Smooth muscle cell (in vitro differentiated cells): ENCODE results near the gene PES1. TPM values are rescaled to one million over a fixed set of nuclear protein-coding genes. Genes with fewer than 3 reads are reported as not detected.

Experiments used
- DNase-seq: peaks from one replicate; lab custom pipeline; 2025; ENCODE audit not compliant: unreplicated experiment; lab: John Stamatoyannopoulos, UW
- H2AFZ ChIP-seq: fragments of 200-600 bp; sonication (generic); 2 replicates; pipeline ENCODE4 v1.6.0; 2016; ENCODE audit warnings: antibody characterized with exemption, low read depth, mild to moderate bottlenecking
- H3F3A ChIP-seq: fragments of 200-600 bp; sonication (generic); 2 replicates; pipeline ENCODE4 v1.6.0; 2017; ENCODE audit warnings: antibody characterized with exemption, low read depth
- H3K27ac ChIP-seq: fragments of 200-600 bp; sonication (generic); 2 replicates; pipeline ENCODE4 v1.5.1; 2016; ENCODE audit warnings: low read depth, mild to moderate bottlenecking
- H3K27me3 ChIP-seq: fragments of 200-600 bp; sonication (generic); 2 replicates; pipeline ENCODE4 v1.6.1; 2016; ENCODE audit warnings: low read depth, mild to moderate bottlenecking
- H3K36me3 ChIP-seq: fragments of 200-600 bp; sonication (generic); 2 replicates; pipeline ENCODE4 v1.5.1; 2016; ENCODE audit warnings: low read depth
- H3K4me1 ChIP-seq: fragments of 200-600 bp; sonication (generic); 2 replicates; pipeline ENCODE4 v1.5.1; 2016; ENCODE audit warnings: low read depth
- H3K4me2 ChIP-seq: fragments of 200-600 bp; sonication (generic); 2 replicates; pipeline ENCODE4 v1.6.0; 2016; ENCODE audit warnings: mild to moderate bottlenecking
- H3K4me3 ChIP-seq: fragments of 200-600 bp; sonication (generic); 2 replicates; pipeline ENCODE4 v1.5.1; 2016; ENCODE audit warnings: mild to moderate bottlenecking
- H3K79me2 ChIP-seq: fragments of 200-600 bp; sonication (generic); 2 replicates; pipeline ENCODE4 v1.6.0; 2016; ENCODE audit warnings: low read depth, mild to moderate bottlenecking
- H3K9ac ChIP-seq: fragments of 200-600 bp; sonication (generic); 2 replicates; pipeline ENCODE4 v1.6.0; 2016; ENCODE audit warnings: low read depth
- H3K9me3 ChIP-seq: fragments of 200-600 bp; sonication (generic); replicated peaks from 2 replicates; pipeline ENCODE4 v1.5.1; 2016; ENCODE audit warnings: low read depth
- H4K20me1 ChIP-seq: fragments of 200-600 bp; sonication (generic); 2 replicates; pipeline ENCODE4 v1.6.0; 2016; ENCODE audit warnings: low read depth
- CTCF ChIP-seq: fragments of 200-600 bp; sonication (generic); IDR thresholded peaks from 2 replicates; pipeline ENCODE4 v1.5.1; 2017; ENCODE audit warnings: borderline replicate concordance, mild to moderate bottlenecking, antibody characterized with exemption; ENCODE audit not compliant: insufficient read depth, poor library complexity, severe bottlenecking
- WGBS: methylation state at CpG from one replicate; pipeline ENCODE4 v1.1.7; 2016; ENCODE audit warnings: low lambda C conversion rate; 5-methylcytosine and 5-hydroxymethylcytosine counted together
- polyA plus RNA-seq: library from polyadenylated mRNA; unstranded; fragments of >200 nt; fragmentation: Nextera tagmentation; extraction: Ambion mirVana; gene quantifications from 2 replicates; pipeline ENCODE4 v1.2.1, GENCODE V29; 2016
- total RNA-seq: library from RNA; depleted of rRNA; stranded (reverse); fragments of >200 nt; gene quantifications from 2 replicates; pipeline ENCODE4 v1.2.3, GENCODE V29; 2014

The PES1 gene
- total and polyA plus RNA-seq, 2 experiments from 2014 or later = 35.6 to 59.4 TPM

- H3K36me3 ChIP-seq = peaks cover 5% of the 10 kb centered on the region
- H3K27me3 ChIP-seq = no peaks in the 10 kb centered on the region
- no peak for TF ChIP-seq CTCF
- no peaks in the 10 kb centered on the region for H3F3A ChIP-seq
- peaks cover 21% of the 10 kb centered on the region for H3K79me2 ChIP-seq
- H3K4me3 ChIP-seq = peak overlapping the region; percentile 58
- H3K4me2 ChIP-seq = peak overlapping the region; percentile 86
- peak overlapping the region; percentile 88 for H2AFZ ChIP-seq
- peak overlapping the region; percentile 99 for H3K9ac ChIP-seq
- no peaks in the 10 kb centered on the region for H4K20me1 ChIP-seq
- H3K9me3 ChIP-seq = no peaks in the 10 kb centered on the region
- H3K4me1 ChIP-seq = peaks cover 7% of the 10 kb centered on the region
- no peak for DNase-seq
- 6% methylated on average over 14 of the region's 14 CpGs for WGBS
- H3K27ac ChIP-seq = peak overlapping the region; percentile 98
Measured at GRCh38 chr22:30591191-30591587, 521 bp downstream of the PES1 start.

GRCh38 chr22:30586414-30586813, 5.3 kb downstream of the PES1 start:
- no peaks in the 10 kb centered on the region for H3F3A ChIP-seq
- no peak for DNase-seq
- no peaks in the 10 kb centered on the region for H3K27me3 ChIP-seq
- no peak for TF ChIP-seq CTCF
- no peaks in the 10 kb centered on the region for H4K20me1 ChIP-seq
- 99% methylated on average over 8 of the region's 8 CpGs for WGBS
- no peak overlapping the region for H3K27ac ChIP-seq
- H3K4me1 ChIP-seq = peaks cover 7% of the 10 kb centered on the region
- peaks cover 5% of the 10 kb centered on the region for H3K36me3 ChIP-seq
- H2AFZ ChIP-seq = no peak overlapping the region
- H3K9ac ChIP-seq = no peak overlapping the region
- H3K4me3 ChIP-seq = no peak overlapping the region
- no peaks in the 10 kb centered on the region for H3K9me3 ChIP-seq
- H3K79me2 ChIP-seq = peaks cover 19% of the 10 kb centered on the region
- no peak overlapping the region for H3K4me2 ChIP-seq

- peaks cover 5% of the 10 kb centered on the region for H3K36me3 ChIP-seq
- no peak for DNase-seq
Measured at GRCh38 chr22:30584441-30584840, 7.3 kb downstream of the PES1 start.

More at GRCh38 chr22:30584441-30584840, 7.3 kb downstream of the PES1 start:
- Histone ChIP-seq H3K4me3 (no peak overlapping the region), H3K79me2 (no peaks in the 10 kb centered on the region), H3K4me2 (no peak overlapping the region), H3K27me3 (no peaks in the 10 kb centered on the region), H2AFZ (no peak overlapping the region), H3K9me3 (no peaks in the 10 kb centered on the region), H3K4me1 (no peaks in the 10 kb centered on the region), H4K20me1 (no peaks in the 10 kb centered on the region), H3F3A (no peaks in the 10 kb centered on the region), H3K27ac (no peak overlapping the region), H3K9ac (no peak overlapping the region)
- no peak for TF ChIP-seq CTCF
- WGBS = 98% methylated on average over 15 of the region's 15 CpGs
